GM18868 (cell line): Measurements from ENCODE around the gene RTN4IP1.
A peak's percentile ranks its signal among the peaks of the same experiment; 100 is the strongest.
"Not testable (repeated sequence)": the region's sequence is repeated elsewhere in the genome, so short reads cannot be mapped to it uniquely, and the experiment has no call there.

Experiments
- ATAC-seq: cut with Tn5 transposase; IDR thresholded peaks from one replicate; pipeline ENCODE4 v1.9.1; 2021; ENCODE audit warnings: mild to moderate bottlenecking, moderate library complexity; ENCODE audit not compliant: unreplicated experiment

The RTN4IP1 gene

DNA sequence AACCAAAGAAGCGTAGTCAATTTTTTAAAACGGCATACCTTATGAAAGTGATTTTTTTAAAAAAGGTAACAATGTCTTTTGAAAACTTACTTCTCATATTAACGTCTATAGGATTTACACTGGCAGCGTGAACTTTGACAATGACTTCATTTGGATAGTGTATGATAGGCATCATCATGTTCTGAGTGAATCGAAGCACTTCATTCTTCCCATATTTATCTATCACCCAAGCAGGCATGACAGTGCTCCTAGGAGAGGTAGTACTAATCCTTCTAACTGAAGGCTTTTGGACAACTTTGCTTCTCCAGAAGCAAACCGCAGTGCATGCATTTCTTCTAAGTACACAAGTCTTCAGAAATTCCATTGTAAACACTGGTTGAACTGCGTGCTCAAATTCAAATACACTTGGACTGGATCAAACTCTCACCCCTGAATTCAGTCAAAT lies 618 bp downstream of the RTN4IP1 start:
- peak; percentile 7 for ATAC-seq

- ATAC-seq = not testable (repeated sequence)
Observed at GRCh38 chr6:106627760-106628159, 1.5 kb downstream of the RTN4IP1 start.

GRCh38 chr6:106626485-106626884 lies 2.8 kb downstream of the RTN4IP1 start:
- ATAC-seq = no peak

DNA sequence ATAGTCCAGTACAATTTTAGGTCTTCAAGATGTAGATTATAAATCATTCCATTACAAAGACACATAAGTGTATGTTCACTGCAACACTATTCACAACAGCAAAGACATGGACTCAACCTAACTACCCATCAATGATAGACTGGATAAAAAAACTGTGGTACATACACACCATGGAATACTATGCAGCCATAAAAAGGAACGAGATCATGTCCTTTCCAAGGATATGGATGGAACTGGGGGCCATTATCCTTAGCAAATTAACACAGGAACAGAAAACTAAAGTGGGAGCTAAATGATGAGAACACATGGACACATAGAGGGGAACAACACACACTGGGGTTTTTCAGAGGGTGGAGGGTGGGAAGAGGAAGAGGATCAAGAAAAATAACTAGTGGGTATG lies 6.3 kb downstream of the RTN4IP1 start:
- no peak for ATAC-seq

DNA sequence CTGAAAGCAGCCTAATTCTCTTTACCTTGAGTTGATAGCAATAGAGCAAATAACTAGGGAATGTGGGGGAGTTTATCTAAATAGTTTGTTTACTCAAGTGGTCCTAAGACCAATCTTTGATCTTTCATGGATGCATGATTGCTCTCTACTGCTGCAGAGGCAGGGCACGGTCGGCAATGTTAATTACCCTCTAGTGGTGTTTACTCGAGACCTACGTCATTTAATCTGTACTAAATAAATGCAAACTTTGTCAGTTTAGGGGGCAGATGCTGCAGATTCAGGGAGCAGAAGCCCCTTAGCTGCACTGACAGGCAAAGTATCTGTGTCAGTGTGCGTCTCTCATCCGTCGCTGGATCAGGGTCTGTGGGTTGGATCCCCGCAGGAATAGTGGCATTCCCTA lies 6.9 kb downstream of the RTN4IP1 start:
- no peak for ATAC-seq

GRCh38 chr6:106620931-106621672 lies 8.2 kb downstream of the RTN4IP1 start:
- no peak for ATAC-seq

- no peak for ATAC-seq
Observed at GRCh38 chr6:106619223-106619622, 10.1 kb downstream of the RTN4IP1 start.

DNA sequence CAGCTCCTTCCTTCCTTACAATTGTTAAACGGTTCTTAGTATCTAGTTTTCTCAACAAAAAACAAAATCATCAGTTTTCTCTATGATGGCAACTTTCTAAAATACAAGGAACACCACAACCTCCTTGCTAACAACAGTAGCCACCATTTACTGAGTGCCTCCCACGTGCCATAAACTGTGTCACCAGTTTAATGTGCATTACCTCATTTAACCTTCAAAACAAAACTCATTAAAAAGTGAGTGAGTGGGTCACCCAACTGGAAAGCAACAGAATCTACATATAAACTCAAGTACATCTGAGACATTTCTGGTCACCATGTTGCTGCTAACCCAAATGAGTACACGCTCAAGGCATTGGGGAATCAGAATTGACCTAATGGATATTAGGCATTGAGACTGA lies 11.0 kb downstream of the RTN4IP1 start:
- no peak for ATAC-seq

GRCh38 chr6:106617857-106618256 lies 11.4 kb downstream of the RTN4IP1 start:
- ATAC-seq = no peak

- ATAC-seq = no peak
Observed at GRCh38 chr6:106617302-106617701, 12.0 kb downstream of the RTN4IP1 start.

DNA sequence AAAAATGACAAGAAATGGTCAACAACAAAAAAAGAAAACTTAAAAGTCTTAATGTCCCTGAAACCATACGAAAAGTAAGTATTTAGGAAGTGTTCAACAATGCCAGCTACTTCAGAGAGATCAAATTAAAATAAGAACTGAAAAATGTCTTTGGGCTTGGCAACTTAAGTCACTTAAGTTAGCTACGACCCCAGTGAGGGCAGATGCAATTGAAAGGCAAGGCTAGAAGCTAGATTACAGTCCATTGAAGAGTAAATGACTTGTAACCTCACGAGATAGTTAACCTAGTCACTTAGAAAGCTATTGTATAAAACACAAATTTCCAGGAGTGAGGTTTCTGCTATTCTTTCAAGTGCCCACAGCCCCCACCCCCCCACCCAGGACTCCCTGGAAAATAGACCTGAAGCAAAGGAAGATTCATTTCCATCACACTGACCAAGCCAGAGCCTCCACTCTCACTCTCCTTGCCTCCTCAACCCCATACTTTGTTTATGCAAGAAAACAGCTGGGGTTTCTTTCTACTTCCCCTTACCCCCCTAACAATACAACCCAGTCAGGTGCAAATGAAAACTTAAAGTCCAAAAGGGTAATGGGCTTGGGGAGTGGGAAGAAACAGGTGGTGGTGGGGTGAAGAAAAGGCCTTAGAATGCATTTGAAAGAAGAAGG lies 14.6 kb downstream of the RTN4IP1 start:
- ATAC-seq = no peak

- no peak for ATAC-seq
Observed at GRCh38 chr6:106614166-106614565, 15.1 kb downstream of the RTN4IP1 start.

- ATAC-seq = no peak
Observed at GRCh38 chr6:106613590-106613989, 15.7 kb downstream of the RTN4IP1 start.

DNA sequence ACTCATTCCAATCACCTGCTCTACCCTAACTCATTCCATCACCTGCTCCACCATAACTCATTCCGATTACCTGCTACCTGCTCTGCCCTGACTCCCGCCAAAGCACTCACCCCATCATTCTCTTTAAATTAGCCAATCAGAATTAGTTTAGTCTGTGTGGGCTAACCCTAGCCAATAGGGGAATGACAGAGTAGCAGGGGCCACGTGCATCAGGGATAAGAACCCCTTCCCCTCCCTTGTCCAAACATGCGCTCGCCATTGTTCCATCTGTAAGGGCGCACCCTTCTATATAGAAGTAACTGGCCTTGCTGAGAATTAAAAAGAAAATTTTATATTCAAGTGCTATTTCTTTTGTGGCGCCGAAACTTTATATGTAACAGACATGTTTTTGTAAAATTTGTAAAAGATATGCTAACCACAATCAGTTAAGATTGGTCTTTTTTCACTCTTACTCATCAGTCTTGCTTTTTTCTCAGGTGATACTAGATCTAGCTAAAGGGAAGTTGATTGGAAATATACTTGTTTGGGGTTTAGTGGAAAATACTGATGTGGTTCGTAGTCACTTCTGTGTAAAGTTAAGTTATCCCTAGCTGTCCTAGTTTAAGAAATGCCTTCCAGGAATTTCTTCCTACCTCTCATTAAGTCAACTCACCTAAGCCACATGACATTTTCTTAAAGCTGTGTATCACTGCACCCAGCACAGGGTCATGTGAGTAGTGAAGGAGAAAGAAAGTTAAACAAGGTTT lies 16.5 kb downstream of the RTN4IP1 start:
- ATAC-seq = no peak

DNA sequence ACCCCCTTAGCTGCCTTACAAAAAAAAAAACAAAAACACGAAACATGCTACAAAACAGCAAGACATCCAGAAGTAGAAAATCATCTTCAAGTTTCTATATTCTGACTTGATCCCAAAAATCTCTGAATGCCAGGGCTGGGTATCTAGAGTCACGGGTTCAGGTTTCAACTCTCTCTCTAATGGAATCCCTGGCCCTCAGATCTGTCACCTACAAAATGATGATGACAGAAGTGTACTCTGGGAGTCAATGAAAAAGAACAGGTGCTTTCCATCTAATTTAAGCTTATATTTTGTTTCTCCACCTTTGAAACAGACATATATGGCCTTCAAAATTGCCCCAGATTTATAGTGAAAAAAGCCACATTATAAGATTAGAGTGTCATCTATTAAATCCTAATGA lies 18.3 kb downstream of the RTN4IP1 start:
- ATAC-seq = no peak

DNA sequence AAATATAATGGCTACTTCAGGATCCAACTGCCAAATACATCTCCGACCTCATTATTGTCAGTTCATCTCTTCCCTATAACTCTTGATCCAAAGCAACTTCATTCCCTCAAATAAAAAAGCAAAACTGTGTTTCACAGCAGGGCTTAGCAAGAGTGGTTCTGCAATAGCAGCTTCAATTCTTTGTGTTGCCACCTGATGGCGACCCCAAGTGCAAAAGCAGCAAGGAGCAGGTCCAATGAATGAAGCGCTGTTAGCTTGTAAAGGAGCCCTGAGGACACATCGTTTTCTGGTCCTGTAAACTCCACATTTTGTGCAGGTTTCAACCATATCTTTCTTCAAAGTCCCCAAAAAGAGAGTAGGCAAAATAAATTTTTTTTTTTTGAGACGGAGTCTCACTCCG lies 19.6 kb downstream of the RTN4IP1 start:
- ATAC-seq = peak; percentile 49

DNA sequence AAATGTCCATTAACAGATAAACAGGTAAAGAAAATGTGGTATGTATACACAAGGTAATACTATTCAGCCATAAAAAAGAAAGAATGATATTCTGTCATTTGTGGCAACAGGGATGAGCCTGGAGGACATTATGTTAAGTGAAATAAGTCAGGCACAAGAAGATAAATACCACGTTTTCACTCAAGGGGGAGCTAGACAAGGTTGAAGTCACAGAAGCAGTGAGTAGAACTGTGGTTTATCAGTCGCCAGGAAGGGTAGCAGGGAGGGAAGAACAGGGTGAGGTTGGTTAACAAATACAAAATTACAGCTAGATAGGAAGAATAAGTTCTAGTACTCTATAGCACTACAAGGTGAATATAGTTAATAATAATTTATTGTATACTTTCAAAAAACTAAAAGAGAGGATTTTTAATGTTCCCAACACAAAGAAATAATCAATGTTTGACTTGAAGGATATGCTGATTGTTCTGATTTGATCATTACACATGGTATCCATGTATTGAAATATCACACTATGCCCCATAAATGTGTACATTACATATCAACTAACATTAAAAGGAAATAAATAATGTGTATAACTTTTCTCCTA lies 21.1 kb downstream of the RTN4IP1 start:
- peak; percentile 78 for ATAC-seq

- no peak for ATAC-seq
Observed at GRCh38 chr6:106600329-106600728, 29.0 kb downstream of the RTN4IP1 start.

DNA sequence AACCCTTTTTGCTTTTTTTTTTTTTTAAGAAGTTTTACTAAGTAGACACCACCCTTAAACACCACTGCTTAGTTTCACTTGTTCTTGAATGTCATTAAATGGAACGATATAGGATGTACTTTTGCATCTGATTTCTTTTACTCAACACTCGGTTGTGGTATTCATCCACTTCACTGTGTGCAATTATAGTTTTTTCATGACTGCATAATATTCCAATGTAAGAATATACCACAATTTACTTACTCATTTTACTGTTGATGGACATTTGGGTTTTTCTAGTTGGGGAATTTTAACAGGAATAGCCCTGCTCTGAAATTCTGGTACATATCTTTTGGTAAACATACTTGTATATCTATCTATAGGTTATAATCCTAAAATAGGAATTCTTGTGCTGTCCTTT lies 29.9 kb downstream of the RTN4IP1 start:
- ATAC-seq = no peak

DNA sequence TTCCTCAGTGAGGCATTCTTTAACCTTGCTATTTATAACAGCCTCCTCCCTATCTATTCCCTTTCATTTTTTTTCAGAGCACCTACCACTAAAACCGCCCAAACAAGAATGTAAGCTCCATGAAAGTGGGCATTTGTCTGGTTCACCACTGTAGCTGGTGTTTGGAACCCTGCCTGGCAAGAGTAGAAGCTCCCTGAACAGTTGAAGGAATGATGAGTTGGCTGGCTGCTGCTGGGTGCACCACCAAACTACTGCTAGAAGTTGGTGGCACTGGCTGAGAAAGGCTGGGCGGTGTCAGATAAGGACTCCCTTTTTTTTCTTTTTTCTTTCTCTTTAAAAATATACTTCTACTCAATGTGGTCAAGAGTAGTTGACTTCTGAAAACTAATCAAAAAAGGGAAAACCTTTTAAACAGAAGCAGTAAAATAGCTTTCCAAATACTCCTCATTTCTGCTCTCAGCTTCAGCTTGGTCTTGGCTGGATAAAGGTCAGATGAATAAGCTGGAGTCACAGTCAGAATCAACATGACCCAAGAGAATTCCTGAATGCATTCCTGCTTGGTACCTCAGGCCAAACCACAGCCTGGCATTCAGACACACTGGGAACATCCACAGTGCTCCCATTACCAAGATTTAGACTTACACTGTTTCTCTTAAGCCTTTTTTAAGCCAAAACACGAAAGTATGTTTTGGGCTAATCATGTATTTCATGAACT lies 38.0 kb downstream of the RTN4IP1 start:
- ATAC-seq = no peak

DNA sequence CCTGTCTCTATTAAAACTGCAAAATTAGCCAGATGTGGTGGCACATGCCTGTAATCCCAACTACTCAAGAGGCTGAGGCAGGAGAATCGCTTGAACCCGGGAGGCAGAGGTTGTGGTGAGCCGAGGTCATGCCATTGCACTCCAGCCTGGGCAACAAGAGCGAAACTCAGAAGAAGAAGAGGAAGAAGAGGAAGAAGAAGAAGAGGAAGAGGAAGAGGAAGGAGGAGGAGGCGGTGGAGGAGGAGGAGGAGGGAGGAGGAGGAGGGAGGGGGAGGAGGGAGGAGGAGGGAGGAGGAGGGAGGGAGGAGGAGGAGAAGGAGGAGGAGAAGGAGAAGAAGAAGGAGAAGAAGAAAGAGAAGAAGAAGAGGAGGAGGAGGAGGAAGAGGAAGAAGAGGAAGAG lies 40.4 kb downstream of the RTN4IP1 start:
- not testable (repeated sequence) for ATAC-seq
